OCI-LY7 (cell line): ENCODE data around the gene KIAA1217. TPM values are rescaled to one million over a fixed set of nuclear protein-coding genes. Genes with fewer than 3 reads are reported as not detected.

ENCODE experiments used
- BruUV-seq: library from RNA; stranded (reverse); fragments of 400-500 nt; replicated peaks from 2 replicates; lab custom pipeline; 2021; lab: Mats Ljungman, UMichigan
- CTCF ChIA-PET: fragments of 300-600 bp; sonication (Branson Sonifier 250); formaldehyde crosslinking; loops from one replicate; lab custom pipeline; 2022; ENCODE audit warnings: antibody characterized with exemption; ENCODE audit not compliant: unreplicated experiment; lab: Charles Lee
- POLR2A ChIA-PET: fragments of 300-600 bp; sonication (Branson Sonifier 250); formaldehyde crosslinking; loops from one replicate; lab custom pipeline; 2022; ENCODE audit warnings: antibody characterized with exemption; lab: Charles Lee
- DNase-seq: peaks from one replicate; pipeline ENCODE4 v3.0.0-alpha.2; 2015; ENCODE audit warnings: low spot score
- H2AFZ ChIP-seq: fragments of 200-600 bp; sonication (generic), shearing (Covaris generic); 2 replicates; pipeline ENCODE4 v1.6.1; 2014; ENCODE audit warnings: mild to moderate bottlenecking, antibody characterized with exemption, low read length, moderate library complexity
- H3K27ac ChIP-seq: fragments of 200-600 bp; sonication (generic); 2 replicates; pipeline ENCODE4 v1.5.1; 2014; ENCODE audit warnings: mixed run types, low read depth, mild to moderate bottlenecking, moderate library complexity, low read length, inconsistent platforms; ENCODE audit not compliant: poor library complexity, severe bottlenecking
- H3K36me3 ChIP-seq: fragments of 200-600 bp; sonication (generic); 2 replicates; pipeline ENCODE4 v1.6.1; 2014; ENCODE audit warnings: mild to moderate bottlenecking, antibody characterized with exemption, low read length, moderate library complexity, mixed read lengths; ENCODE audit not compliant: insufficient read depth
- H3K4me1 ChIP-seq: fragments of 200-600 bp; sonication (generic); 2 replicates; pipeline ENCODE4 v1.5.1; 2014; ENCODE audit warnings: mild to moderate bottlenecking, low read length; ENCODE audit not compliant: insufficient read depth, poor library complexity, severe bottlenecking
- H3K4me2 ChIP-seq: fragments of 200-600 bp; sonication (generic); 2 replicates; pipeline ENCODE4 v1.6.1; 2014; ENCODE audit warnings: mild to moderate bottlenecking, low read length
- H3K4me3 ChIP-seq: fragments of 200-600 bp; sonication (generic); 2 replicates; pipeline ENCODE4 v1.5.1; 2014; ENCODE audit warnings: mild to moderate bottlenecking, low read depth, low read length; ENCODE audit not compliant: poor library complexity, severe bottlenecking
- H3K79me2 ChIP-seq: fragments of 200-600 bp; sonication (generic); 2 replicates; pipeline ENCODE4 v1.6.1; 2016; ENCODE audit warnings: low read depth, mild to moderate bottlenecking, low read length, moderate library complexity, mixed read lengths; ENCODE audit not compliant: insufficient read depth
- H3K9me2 ChIP-seq: fragments of 200-600 bp; sonication (generic); 2 replicates; pipeline ENCODE4 v1.6.1; 2016; ENCODE audit warnings: mild to moderate bottlenecking, low read length, mixed read lengths; ENCODE audit not compliant: insufficient read depth
- H3K9me3 ChIP-seq: fragments of 200-600 bp; sonication (generic); 2 replicates; pipeline ENCODE4 v1.6.1; 2014; ENCODE audit warnings: mild to moderate bottlenecking, mixed run types, low read length, mixed read lengths
- H4K20me1 ChIP-seq: fragments of 200-600 bp; sonication (generic); 2 replicates; pipeline ENCODE4 v1.6.1; 2014; ENCODE audit warnings: mild to moderate bottlenecking, antibody characterized with exemption, low read length, moderate library complexity, mixed read lengths; ENCODE audit not compliant: insufficient read depth
- CTCF ChIP-seq: fragments of 200-600 bp; sonication (generic); conservative IDR thresholded peaks from 2 replicates; pipeline ENCODE4 v1.5.1; 2014; ENCODE audit warnings: mild to moderate bottlenecking, antibody characterized with exemption, low read length, moderate library complexity, mixed read lengths
- EZH2phosphoT487 ChIP-seq: fragments of 200-600 bp; sonication (generic); IDR thresholded peaks from 2 replicates; pipeline ENCODE4 v1.6.1; 2018; ENCODE audit warnings: low read depth, borderline replicate concordance, mild to moderate bottlenecking, mixed run types, antibody characterized with exemption, low read length, moderate library complexity, mixed read lengths
- intact Hi-C: fragments of 100-400 bp; cut with micrococcal nuclease; formaldehyde crosslinking; loops from one replicate; pipeline ENCODE4 v1.10.0; 2022; ENCODE audit not compliant: unreplicated experiment
- total RNA-seq, 2 experiments: library from RNA; depleted of rRNA in 1 of 2; stranded (reverse); fragments of >200 nt in 1 of 2; shearing (Covaris generic) in 1 of 2; gene quantifications; 2 replicates each; pipeline ENCODE4 v1.2.3, GENCODE V29; 2014 to 2022

The KIAA1217 gene
- total RNA-seq, 2 experiments from 2014 or later, result not detected

GRCh38 chr10:24462889-24463552 lies 254.1 kb downstream of the KIAA1217 start:
- Histone ChIP-seq H3K27ac (no peak overlapping the region), H2AFZ (no peak overlapping the region), H3K4me2 (no peak overlapping the region), H3K4me1 (no peaks in the 10 kb centered on the region), H4K20me1 (no peaks in the 10 kb centered on the region), H3K9me3 (no peaks in the 10 kb centered on the region), H3K79me2 (no peaks in the 10 kb centered on the region), H3K36me3 (no peaks in the 10 kb centered on the region), H3K4me3 (no peak overlapping the region), H3K9me2 (no peaks in the 10 kb centered on the region)
- POLR2A ChIA-PET, result no interaction called here
- CTCF ChIA-PET, result no interaction called here
- intact Hi-C loops, result no loop called here
- DNase-seq, result no peak
- TF ChIP-seq CTCF (no peak), EZH2phosphoT487 (no peak)
- BruUV-seq, result no TSS peak

DNA sequence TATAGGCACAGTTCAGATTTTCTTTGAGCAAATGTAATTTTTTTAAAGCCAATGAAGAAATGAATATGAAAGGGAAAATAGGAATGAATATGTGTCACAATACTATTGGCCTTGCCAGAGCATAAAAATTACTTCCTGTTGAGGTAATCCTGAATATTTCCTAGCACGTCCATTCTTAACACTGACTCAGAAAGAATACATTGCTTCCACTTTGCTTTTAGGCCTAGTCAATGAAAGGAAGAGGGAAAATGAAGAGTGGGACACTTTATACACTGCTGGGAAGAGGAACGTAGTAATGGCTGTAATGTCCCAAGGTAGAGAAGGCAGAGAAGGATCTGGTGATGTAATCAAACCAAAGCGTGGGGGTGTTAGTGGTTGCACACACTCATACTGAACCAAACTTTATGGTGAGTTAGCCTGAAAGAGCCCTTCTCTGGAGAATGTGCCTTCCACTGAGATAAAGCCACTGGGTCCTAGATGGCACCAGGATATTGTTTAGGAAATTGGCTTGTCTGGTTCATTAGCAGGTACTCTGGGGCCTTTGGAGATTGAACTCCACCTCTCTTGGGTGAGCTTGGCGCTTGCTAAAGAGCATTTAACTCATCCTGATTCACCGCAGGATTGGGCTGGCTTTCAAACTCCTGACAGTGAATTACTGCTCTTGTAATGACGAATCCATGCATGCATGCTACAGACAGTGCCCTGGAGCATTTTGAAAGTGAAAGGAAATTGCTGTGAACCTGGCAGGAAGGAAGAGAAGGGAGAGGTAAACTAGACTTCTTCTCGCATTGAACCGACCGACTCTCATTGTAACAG lies 254.9 kb downstream of the KIAA1217 start:
- Histone ChIP-seq H4K20me1 (no peaks in the 10 kb centered on the region), H3K9me2 (no peaks in the 10 kb centered on the region), H3K4me3 (no peak overlapping the region), H2AFZ (no peak overlapping the region), H3K36me3 (no peaks in the 10 kb centered on the region), H3K9me3 (no peaks in the 10 kb centered on the region), H3K79me2 (no peaks in the 10 kb centered on the region), H3K4me1 (no peaks in the 10 kb centered on the region), H3K4me2 (no peak overlapping the region), H3K27ac (no peak overlapping the region)
- no TSS peak for BruUV-seq
- CTCF ChIA-PET, result no interaction called here
- POLR2A ChIA-PET, result no interaction called here
- intact Hi-C loops, result no loop called here
- DNase-seq, result no peak
- TF ChIP-seq CTCF (no peak), EZH2phosphoT487 (no peak)
